ENCODE data around the gene CCR5AS.
"Not testable (repeated sequence)": the region's sequence is repeated elsewhere in the genome, so short reads cannot be mapped to it uniquely, and the experiment has no call there.

Gene CCR5AS

GRCh38 chr3:46405301-46406019 lies 1.4 kb downstream of the CCR5AS start:
- DNase-seq (ENCODE audit: low read depth, low spot score) = no peak

DNA sequence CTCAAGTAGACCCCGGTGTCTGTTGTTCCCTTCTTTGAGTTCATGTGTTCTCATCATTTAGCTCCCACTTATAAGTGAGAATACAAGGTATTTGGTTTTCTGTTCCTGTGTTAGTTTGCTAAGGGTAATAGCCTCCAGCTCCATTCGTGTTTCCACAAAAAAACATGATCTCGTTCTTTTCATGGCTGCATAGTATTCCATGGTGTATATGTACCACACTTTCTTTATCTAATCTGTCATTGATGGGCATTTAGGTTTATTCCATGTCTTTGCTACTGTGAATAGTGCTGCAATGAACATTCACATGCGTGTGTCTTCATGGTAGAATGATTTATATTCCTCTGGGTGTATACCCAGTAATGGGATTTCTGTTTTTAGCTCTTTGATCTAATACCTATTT lies 4.0 kb downstream of the CCR5AS start:
- DNase-seq (ENCODE audit: low read depth, low spot score) = not testable (repeated sequence)

- no peak for DNase-seq (ENCODE audit: low read depth, low spot score)
These were observed 5.3 kb downstream of the CCR5AS start for GRCh38 chr3:46401579-46401978.

DNA sequence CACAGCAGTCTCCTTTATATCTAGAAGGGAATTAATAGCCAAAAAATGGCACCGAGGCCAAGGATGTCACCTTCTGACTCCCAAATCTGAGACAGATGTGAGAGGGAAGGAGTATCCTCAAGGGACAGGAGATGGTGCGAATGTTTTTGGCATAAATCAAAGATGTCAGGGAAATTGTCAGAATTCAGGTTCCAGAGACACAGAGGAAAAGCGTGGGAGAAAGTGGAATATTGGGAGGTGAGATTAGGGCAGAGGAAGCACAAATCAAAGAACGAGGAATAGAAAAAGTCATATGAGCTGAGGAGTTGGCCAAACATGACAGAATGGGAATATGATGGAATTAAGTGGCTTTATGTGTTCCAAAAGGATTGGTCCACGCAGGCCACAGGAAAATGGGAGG lies 6.0 kb downstream of the CCR5AS start:
- no peak for DNase-seq (ENCODE audit: low read depth, low spot score)

DNA sequence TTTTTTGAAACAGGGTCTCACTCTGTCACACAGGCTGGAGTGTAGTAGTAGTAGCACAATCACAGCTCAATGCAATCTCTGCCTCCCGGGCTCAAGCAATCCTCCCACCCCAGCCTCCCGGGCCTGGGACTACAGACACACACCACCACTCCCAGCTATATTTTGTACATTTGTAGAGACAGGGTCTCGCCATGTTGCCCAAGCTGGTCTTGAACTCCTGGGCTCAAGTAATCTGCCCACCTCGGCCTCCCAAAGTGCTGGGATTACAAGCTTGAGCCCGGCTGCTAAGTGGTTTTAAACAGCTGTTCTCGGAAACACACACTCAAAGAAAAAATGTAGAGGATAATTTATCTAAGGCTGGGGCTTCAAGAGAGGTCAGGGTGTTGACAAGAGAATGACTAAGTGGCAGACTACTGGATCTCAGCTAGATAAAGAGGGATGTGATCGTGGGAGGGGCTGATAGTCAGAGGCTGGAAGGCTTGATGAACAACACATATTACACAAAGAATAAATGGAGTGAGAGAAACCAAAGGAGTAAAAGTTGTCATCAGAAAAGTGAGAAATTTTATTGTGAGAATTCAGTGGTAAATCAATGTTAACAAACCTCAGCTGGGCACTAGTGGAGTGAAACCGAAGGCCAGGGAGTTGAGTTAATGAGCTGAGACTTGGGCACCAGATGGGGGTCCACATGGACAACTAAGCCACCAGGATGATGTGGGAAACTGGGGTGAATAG lies 6.7 kb downstream of the CCR5AS start:
- DNase-seq (ENCODE audit: low read depth, low spot score) = no peak

DNA sequence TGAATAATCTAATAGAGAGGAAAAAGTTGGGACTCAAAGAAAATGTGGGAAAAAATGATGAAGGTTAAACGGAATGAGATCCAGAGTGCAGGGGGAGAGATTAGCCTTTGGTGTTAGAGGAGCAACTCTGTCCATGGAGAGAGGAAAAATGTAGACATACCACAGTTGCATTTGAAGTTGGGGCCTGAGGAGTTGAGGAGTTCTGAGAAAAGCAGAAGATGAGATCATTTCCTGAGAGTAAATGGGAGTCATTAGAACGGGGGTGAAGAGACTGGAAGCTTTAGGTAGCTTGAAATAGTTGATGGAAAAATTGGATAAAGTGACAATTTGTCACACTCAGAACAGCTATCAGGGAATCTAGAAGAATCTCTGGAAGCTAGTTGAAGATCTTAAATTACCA lies 7.3 kb downstream of the CCR5AS start:
- DNase-seq (ENCODE audit: low read depth, low spot score) = no peak

- DNase-seq (ENCODE audit: low read depth, low spot score) = no peak
These were observed 7.8 kb downstream of the CCR5AS start for GRCh38 chr3:46399098-46399497.

DNA sequence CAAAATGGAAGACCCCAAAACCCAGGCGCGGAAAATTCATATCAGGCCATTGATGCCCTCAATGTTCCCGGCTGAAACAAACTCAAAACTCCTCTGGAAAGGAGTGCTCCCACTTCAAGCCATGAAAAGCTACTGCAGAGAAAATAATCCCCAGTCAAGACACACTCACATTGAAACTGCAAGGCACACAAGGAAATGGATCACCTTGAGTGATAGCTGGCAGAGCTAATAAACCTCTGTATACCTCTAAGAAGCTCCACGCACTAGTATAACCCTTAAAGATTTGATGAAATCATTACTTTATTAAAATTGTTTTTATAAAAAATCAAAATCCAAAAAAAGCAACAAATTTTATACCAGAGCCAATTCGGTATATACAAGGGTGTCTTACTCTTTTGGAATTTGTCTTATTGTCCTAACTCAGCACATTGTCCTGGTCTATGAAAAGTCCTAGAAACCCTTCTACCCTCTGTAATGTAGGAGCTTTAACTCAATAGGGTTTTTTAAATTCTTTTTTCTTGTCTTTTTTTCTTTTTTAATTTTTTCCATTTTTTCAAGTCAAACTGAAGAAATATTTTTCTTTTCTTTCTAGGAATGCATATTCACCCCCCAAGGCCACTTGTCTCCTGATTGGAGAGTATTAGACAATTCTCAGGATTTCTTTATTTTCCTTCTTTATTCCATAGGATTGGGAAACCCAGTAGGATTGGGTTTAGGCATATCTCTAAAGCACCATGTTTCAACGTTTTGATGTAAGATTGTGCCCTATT lies 8.5 kb downstream of the CCR5AS start:
- no peak for DNase-seq (ENCODE audit: low read depth, low spot score)

- no peak for DNase-seq (ENCODE audit: low read depth, low spot score)
These were observed 9.8 kb downstream of the CCR5AS start for GRCh38 chr3:46397111-46397510.

GRCh38 chr3:46395766-46396530 lies 10.9 kb downstream of the CCR5AS start:
- DNase-seq (ENCODE audit: low read depth, low spot score) = no peak

GRCh38 chr3:46395210-46395661 lies 11.6 kb downstream of the CCR5AS start:
- DNase-seq (ENCODE audit: low read depth, low spot score) = no peak

GRCh38 chr3:46393554-46394434 lies 13.1 kb downstream of the CCR5AS start:
- no peak for DNase-seq (ENCODE audit: low read depth, low spot score)

DNA sequence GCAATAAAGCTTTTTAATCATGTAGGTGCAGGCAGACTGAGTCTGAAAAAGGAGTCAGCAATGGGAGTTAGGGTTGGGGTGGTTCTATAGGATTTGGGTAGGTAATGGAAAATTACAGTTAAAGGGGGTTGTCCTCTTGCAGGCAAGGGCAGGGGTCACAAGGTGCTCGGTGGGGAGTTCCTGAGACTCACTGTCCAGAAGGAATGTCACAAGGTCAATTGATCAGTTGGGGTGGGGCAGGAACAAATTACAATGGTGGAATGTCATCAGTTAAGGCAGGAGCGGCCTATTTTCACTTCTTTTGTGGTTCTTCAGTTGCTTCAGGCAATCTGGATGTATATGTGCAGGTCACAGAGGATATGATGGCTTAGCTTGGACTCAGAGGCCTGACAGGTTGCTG lies 13.9 kb downstream of the CCR5AS start:
- DNase-seq (ENCODE audit: low read depth, low spot score) = no peak

DNA sequence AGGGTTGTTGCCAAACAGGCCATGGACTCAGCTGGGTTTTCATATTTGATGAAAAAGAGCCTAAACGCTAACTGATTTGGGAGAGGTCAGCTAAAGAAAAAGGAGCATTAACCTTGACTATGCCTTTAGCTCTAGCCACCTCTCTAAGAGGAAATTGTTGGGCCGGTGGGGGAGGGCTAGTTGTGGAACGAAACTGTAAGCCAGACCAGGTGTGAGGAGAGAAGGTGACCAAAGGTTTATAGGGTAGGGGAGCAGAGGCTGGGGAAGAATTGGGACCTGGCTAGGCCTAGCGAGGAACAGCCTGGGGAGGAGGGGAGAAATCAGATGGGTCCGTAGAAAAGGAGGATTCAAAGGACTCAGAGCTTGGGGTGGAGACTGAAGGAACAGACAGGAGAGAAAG lies 15.3 kb downstream of the CCR5AS start:
- DNase-seq (ENCODE audit: low read depth, low spot score) = not testable (repeated sequence)

GRCh38 chr3:46389306-46389705 lies 17.6 kb downstream of the CCR5AS start:
- no peak for DNase-seq (ENCODE audit: low read depth, low spot score)

- not testable (repeated sequence) for DNase-seq (ENCODE audit: low read depth, low spot score)
These were observed 18.0 kb downstream of the CCR5AS start for GRCh38 chr3:46388847-46389246.

DNA sequence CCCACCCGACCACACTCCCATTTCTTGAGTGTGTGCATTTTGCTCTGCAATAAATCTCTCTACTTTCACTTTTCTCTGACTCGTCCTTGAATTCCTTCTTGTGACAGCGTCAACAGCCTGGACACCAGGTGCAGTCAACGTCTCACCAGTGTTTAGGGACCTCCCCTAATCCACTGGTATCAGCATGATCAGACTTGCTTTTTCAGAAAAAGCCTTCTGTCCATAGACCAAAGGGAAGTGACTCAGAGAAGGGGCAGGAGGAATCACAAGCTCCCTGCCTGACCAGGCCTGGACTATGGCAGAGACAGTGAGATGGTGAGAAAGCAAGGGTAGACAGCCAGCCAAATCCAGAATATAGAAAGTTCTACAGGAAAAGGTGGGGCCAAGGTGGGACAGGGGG lies 20.7 kb downstream of the CCR5AS start:
- no peak for DNase-seq (ENCODE audit: low read depth, low spot score)

- DNase-seq (ENCODE audit: low read depth, low spot score) = no peak
These were observed 22.9 kb downstream of the CCR5AS start for GRCh38 chr3:46383951-46384330.

DNA sequence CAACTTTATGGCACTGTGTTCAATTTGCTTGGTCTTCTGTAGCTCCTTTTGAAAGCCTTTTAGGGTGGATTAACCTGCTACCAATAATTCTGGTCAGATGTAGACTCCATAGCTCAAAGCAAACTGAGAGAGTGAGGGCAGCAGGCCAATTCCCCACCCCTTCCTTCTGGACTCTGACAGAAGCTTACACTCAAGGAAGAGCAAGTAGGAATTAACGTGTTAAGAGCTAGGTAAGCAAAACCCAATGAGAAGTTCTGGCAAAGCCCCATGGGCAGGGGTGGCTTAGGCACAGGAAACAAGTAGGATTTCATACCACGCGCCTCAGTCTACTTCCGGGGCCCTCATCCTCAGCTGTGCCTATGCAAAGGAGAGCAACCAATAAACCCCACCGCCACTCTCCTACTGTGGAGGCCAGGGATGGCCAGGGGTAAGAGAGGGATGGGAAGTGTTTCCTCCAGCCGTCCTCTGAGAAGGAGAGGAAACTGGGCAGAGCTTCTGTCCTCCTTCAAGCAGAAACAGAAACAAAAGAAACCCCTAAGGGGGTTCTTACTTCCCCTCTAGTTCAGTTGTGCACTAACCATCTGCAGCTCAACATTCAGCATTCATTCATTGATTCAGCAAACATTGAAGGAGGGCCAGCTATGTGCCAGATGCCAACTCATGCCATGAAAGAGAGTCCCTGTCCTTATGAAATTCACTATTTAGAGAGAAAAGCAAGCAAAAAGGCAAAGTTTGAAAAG lies 23.5 kb downstream of the CCR5AS start:
- DNase-seq (ENCODE audit: low read depth, low spot score) = no peak

GRCh38 chr3:46381625-46382024 lies 25.2 kb downstream of the CCR5AS start:
- DNase-seq (ENCODE audit: low read depth, low spot score) = no peak

Data from activated naive CD8-positive, alpha-beta T cell treated with anti-CD3 and anti-CD28 coated beads, Interleukin-2, amount 50 U/mL, for 16 hours (primary cell).